HEK293T (cell line): ENCODE data around the gene C11orf68.

Experiments used
- CTCF ChIA-PET: fragments of 350-600 bp; formaldehyde crosslinking; extraction: SDS; loops from one replicate; lab custom pipeline; 2021; ENCODE audit warnings: antibody characterized with exemption, inconsistent platforms; lab: Yijun Ruan, JAX
- POLR2A ChIA-PET: fragments of 350-600 bp; formaldehyde crosslinking; extraction: SDS; loops from one replicate; lab custom pipeline; 2020; ENCODE audit warnings: antibody characterized with exemption, inconsistent platforms; lab: Yijun Ruan, JAX
- DNase-seq: peaks from one replicate; pipeline ENCODE4 v3.0.0; 2012; ENCODE audit warnings: mixed read lengths; ENCODE audit errors: extremely low spot score
- ARNT ChIP-seq: fragments of 450-650 bp; IDR thresholded peaks from 2 replicates; pipeline ENCODE4 v1.6.1; 2017; ENCODE audit warnings: mild to moderate bottlenecking
- BHLHE40 ChIP-seq: fragments of 450-650 bp; IDR thresholded peaks from 2 replicates; pipeline ENCODE4 v1.6.1; 2016; ENCODE audit warnings: mild to moderate bottlenecking, moderate library complexity, borderline replicate concordance
- CTBP1 ChIP-seq: fragments of 450-650 bp; IDR thresholded peaks from 2 replicates; pipeline ENCODE4 v1.6.1; 2016; ENCODE audit warnings: borderline replicate concordance
- ELF4 ChIP-seq: fragments of 450-650 bp; IDR thresholded peaks from 2 replicates; pipeline ENCODE4 v1.6.1; 2017; ENCODE audit warnings: antibody characterized with exemption
- FOXA1 ChIP-seq: fragments of 450-650 bp; IDR thresholded peaks from 2 replicates; pipeline ENCODE4 v1.6.1; 2016; ENCODE audit warnings: mild to moderate bottlenecking
- FOXK2 ChIP-seq: fragments of 450-650 bp; IDR thresholded peaks from 2 replicates; pipeline ENCODE4 v1.6.1; 2016; ENCODE audit warnings: mild to moderate bottlenecking
- FOXM1 ChIP-seq: fragments of 450-650 bp; IDR thresholded peaks from 2 replicates; pipeline ENCODE4 v1.6.1; 2017; ENCODE audit warnings: mild to moderate bottlenecking, borderline replicate concordance
- HDGF ChIP-seq: fragments of 450-650 bp; IDR thresholded peaks from 2 replicates; pipeline ENCODE4 v1.6.1; 2017; ENCODE audit warnings: antibody characterized with exemption, borderline replicate concordance
- L3MBTL2 ChIP-seq: fragments of 450-650 bp; conservative IDR thresholded peaks from 2 replicates; pipeline ENCODE4 v1.6.1; 2016; ENCODE audit warnings: mild to moderate bottlenecking
- LEF1 ChIP-seq: fragments of 450-650 bp; IDR thresholded peaks from 2 replicates; pipeline ENCODE4 v1.6.1; 2017; ENCODE audit warnings: mild to moderate bottlenecking, borderline replicate concordance
- NFRKB ChIP-seq: fragments of 450-650 bp; IDR thresholded peaks from 2 replicates; pipeline ENCODE4 v1.6.1; 2016; ENCODE audit warnings: mild to moderate bottlenecking, moderate library complexity
- SP1 ChIP-seq: fragments of 450-650 bp; IDR thresholded peaks from 2 replicates; pipeline ENCODE4 v1.6.1; 2017
- SUZ12 ChIP-seq: fragments of 450-650 bp; IDR thresholded peaks from 2 replicates; pipeline ENCODE4 v1.6.1; 2016; ENCODE audit warnings: mild to moderate bottlenecking
- TARDBP ChIP-seq: fragments of 450-650 bp; IDR thresholded peaks from 2 replicates; pipeline ENCODE4 v1.6.1; 2016
- ZNF384 ChIP-seq: fragments of 450-650 bp; IDR thresholded peaks from 2 replicates; pipeline ENCODE4 v1.6.1; 2016
- TF ChIP-seq, protein P1 (sequence below): fragments of 450-650 bp; IDR thresholded peaks from 2 replicates; pipeline ENCODE4 v1.6.1; 2016

The C11orf68 gene

DNA sequence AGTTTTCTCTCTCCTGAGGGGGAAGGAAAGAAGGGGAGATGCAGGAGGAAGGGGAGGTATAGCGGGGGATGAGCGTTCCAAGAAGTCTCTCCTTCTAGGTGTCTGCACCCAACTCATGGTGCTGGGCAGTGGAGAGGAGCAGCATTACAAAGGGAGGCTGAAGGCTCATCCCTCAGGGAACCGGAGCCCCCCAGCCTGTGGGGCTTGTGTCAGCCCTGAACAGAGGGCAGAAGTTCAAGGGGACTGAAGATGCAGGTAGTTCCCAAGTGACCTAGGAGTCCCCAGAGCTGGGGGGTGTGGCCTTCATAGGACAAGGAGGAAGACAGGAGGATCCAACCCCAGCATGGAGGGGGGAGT, 1.8 kb downstream of the C11orf68 start:
- DNase-seq, result no peak
- ChIA-PET POLR2A (interaction anchor here (1.4 to 1.7 kb wide), 2 partner anchors 28 to 57 kb away, joined by 7 to 10 read pairs; partner anchors contain the start of genes FIBP and MUS81), CTCF (interaction anchor here (0.6 kb wide), 1 partner anchor 206 kb away, joined by 3 read pairs; no protein-coding TSS in a partner anchor)
- TF ChIP-seq L3MBTL2 (no peak), FOXM1 (no peak), ARNT (no peak), HDGF (no peak), LEF1 (no peak), ELF4 (no peak), CTBP1 (no peak), SUZ12 (no peak), SP1 (no peak), FOXK2 (no peak), BHLHE40 (no peak), FOXA1 (no peak), TARDBP (no peak)
- TF ChIP-seq, protein P1, sequence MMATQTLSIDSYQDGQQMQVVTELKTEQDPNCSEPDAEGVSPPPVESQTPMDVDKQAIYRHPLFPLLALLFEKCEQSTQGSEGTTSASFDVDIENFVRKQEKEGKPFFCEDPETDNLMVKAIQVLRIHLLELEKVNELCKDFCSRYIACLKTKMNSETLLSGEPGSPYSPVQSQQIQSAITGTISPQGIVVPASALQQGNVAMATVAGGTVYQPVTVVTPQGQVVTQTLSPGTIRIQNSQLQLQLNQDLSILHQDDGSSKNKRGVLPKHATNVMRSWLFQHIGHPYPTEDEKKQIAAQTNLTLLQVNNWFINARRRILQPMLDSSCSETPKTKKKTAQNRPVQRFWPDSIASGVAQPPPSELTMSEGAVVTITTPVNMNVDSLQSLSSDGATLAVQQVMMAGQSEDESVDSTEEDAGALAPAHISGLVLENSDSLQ, result no peak

DNA sequence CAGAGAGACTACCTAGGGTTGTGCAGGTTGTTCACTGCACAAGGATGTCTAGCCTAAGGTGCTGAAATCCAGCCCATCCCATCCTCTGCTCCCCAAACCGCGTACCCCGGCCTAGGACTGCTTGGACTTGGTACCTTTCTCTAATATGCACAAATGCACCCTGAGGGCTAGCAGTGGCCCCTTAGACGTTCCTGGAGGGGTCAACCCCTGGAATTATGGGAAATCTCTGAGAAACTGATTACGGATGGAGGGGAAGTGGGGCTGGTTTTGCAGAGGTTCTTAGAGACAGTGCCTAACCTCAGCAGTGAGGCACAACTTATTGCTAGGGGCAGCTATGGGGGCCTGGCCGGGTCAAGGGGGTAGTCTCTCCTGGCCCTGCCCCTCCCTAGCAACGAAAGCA, 2.5 kb downstream of the C11orf68 start:
- TF ChIP-seq FOXK2 (no peak), BHLHE40 (no peak), FOXM1 (no peak), L3MBTL2 (no peak), ELF4 (no peak)
- DNase-seq, result no peak
- CTCF ChIA-PET, result interaction anchor here (0.8 to 1.6 kb wide), 4 partner anchors 25 to 31 kb away, joined by 3 to 6 read pairs (median 4); partner anchors contain the start of gene FIBP
- POLR2A ChIA-PET, result interaction anchor here (0.6 to 2.6 kb wide), 4 partner anchors 10 to 57 kb away, joined by 3 to 35 read pairs (median 6); partner anchors contain the start of genes CCDC85B, FIBP and MUS81

DNA sequence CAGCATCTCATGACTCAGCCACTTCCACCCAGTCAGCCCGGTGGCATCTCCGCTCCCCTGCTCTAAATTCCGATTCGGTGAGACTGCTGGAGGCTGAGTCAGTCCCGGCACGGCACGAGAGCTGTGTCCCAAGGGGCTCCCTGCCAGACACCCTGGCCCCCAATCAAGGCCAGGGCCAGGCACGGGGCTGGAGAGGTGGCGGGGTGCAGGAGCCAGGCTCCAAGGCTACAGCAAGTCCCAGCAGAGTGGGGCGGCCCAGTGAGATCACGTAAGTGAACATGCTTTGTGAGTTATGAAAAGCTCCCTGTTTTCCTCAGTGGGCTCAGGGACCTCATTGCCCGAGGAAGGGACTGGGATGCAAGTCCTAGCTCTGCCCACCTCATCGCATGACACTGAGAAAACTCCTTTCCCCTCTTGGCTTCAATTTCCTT, 3.0 kb downstream of the C11orf68 start:
- CTCF ChIA-PET, result interaction anchor here (0.8 to 1.6 kb wide), 4 partner anchors 25 to 31 kb away, joined by 3 to 6 read pairs (median 4); partner anchors contain the start of gene FIBP
- no peak for DNase-seq
- POLR2A ChIA-PET, result interaction anchor here (0.6 to 2.6 kb wide), 4 partner anchors 9 to 56 kb away, joined by 3 to 35 read pairs (median 6); partner anchors contain the start of genes CCDC85B, FIBP and MUS81
- TF ChIP-seq, protein P1, result no peak
- TF ChIP-seq NFRKB (no peak), BHLHE40 (no peak), ZNF384 (no peak), FOXK2 (no peak)

DNA sequence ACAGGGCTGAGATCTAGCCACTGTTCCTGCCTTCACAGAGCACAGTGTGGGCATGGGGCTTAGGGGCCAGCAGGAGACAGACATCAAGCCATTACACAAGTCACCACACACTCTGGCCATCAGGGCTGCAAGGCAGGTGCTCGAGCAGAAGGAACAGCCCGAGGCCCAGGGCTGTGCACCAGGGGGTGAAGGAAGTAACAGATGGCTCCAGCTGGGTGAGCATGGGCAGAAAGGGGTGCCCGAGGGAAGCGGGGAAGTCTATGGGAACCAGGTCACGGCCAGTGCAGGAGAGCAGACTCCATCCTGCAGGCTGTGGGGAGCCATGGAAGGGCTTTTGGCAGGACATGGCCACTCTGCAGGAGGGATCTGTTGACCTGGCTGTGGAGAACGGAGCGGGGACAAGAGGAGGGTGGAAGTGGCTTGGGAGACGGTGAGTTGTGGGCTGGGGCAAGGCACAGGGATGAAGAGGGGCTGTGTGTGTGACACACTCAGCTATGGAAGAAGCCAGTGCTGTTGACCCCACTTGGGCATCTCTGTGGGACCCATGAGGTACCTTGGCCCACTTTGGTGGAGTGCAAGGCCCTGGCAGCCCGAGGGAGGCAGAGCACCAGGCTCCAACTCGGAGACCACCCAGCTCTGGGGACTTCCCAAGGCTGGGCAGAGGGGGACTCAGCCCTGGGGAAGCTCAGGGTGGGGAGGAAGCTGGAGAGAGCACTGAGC, 3.6 kb downstream of the C11orf68 start:
- no peak for DNase-seq
- TF ChIP-seq FOXA1 (no peak), ARNT (no peak), NFRKB (no peak), ZNF384 (no peak), FOXK2 (no peak), ELF4 (no peak), BHLHE40 (no peak), CTBP1 (no peak), FOXM1 (no peak), LEF1 (no peak)
- TF ChIP-seq, protein P1, result no peak
- ChIA-PET CTCF (interaction anchor here (0.8 to 1.6 kb wide), 4 partner anchors 24 to 30 kb away, joined by 3 to 6 read pairs (median 4); partner anchors contain the start of gene FIBP), POLR2A (interaction anchor here (0.6 to 2.6 kb wide), 6 partner anchors 9 to 1510 kb away, joined by 3 to 35 read pairs (median 4); partner anchors contain the start of genes CCDC85B, FIBP and MUS81)

DNA sequence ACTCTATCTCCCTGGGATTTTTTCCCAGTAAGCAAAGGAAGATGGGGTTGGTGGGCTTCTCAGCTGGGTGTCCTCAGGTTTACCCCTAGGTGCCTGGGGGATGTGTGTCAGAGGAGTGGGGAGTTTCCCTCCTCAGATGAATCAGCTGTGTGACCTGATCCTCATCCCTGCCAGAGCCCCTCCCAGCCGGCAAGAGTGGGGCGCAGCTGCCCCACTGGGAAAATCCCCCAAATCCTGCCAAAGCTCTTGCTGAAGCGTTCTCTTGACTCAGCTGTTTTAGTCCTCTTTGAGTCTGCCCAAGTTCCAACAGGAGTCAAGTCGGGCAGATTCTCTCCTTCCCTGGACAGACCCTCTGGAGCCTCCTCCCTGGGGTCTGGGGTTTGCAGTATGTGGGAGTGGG, 6.0 kb downstream of the C11orf68 start:
- no peak for DNase-seq
- POLR2A ChIA-PET, result interaction anchor here (1.4 to 3.6 kb wide), 2 partner anchors 11 to 23 kb away, joined by 4 to 46 read pairs; partner anchors contain the start of genes CCDC85B and FIBP
- CTCF ChIA-PET, result interaction anchor here (0.6 to 3.0 kb wide), 3 partner anchors 23 to 147 kb away, joined by 3 to 26 read pairs (median 8); partner anchors contain the start of genes CCDC85B and FIBP
- no peak for TF ChIP-seq SP1
- no peak for TF ChIP-seq LEF1
- TF ChIP-seq ARNT, result no peak
- TF ChIP-seq BHLHE40, result no peak
- TF ChIP-seq, protein P1, result no peak
- TF ChIP-seq TARDBP, result no peak
- no peak for TF ChIP-seq FOXA1
- no peak for TF ChIP-seq HDGF
- TF ChIP-seq FOXM1, result no peak
- TF ChIP-seq L3MBTL2, result no peak
- no peak for TF ChIP-seq ELF4
- no peak for TF ChIP-seq SUZ12
- no peak for TF ChIP-seq CTBP1
- no peak for TF ChIP-seq FOXK2
- TF ChIP-seq ZNF384, result no peak
- no peak for TF ChIP-seq NFRKB
